ENCODE measurements around the gene HES1. TPM values are rescaled to one million over a fixed set of nuclear protein-coding genes. Genes with fewer than 3 reads are reported as not detected.
A peak's percentile ranks its signal among the peaks of the same experiment; 100 is the strongest.
"Not testable (repeated sequence)": the region's sequence is repeated elsewhere in the genome, so short reads cannot be mapped to it uniquely, and the experiment has no call there.

Gene HES1
- total and polyA plus RNA-seq, 9 donors, result 16.7 to 116 (median 35.0) TPM

DNA sequence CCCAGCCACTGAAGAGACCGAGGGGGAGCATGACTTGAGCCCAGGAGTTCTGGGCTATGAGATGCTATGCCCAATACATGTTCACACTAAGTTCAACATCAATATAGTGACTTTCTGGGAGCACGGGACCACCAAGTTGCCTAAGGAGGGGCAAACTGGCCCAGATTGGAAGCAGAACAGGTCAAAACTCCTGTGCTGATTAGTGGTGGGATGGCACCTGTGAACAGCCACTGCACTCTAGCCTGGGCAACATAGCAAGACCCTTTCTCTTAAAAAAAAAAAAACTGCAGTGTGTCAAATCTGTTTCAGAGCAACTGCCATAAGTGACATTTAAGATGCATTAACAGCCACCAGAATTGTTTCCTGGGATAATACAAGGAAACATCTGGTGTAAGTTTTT lies 9.8 kb downstream of the HES1 start:
- no peak for DNase-seq
- TF ChIP-seq, protein P1, sequence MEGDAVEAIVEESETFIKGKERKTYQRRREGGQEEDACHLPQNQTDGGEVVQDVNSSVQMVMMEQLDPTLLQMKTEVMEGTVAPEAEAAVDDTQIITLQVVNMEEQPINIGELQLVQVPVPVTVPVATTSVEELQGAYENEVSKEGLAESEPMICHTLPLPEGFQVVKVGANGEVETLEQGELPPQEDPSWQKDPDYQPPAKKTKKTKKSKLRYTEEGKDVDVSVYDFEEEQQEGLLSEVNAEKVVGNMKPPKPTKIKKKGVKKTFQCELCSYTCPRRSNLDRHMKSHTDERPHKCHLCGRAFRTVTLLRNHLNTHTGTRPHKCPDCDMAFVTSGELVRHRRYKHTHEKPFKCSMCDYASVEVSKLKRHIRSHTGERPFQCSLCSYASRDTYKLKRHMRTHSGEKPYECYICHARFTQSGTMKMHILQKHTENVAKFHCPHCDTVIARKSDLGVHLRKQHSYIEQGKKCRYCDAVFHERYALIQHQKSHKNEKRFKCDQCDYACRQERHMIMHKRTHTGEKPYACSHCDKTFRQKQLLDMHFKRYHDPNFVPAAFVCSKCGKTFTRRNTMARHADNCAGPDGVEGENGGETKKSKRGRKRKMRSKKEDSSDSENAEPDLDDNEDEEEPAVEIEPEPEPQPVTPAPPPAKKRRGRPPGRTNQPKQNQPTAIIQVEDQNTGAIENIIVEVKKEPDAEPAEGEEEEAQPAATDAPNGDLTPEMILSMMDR (IDR thresholded peaks at IDR 0.05), result no peak
- no peak for TF ChIP-seq POLR2A (IDR thresholded peaks at IDR 0.05)
- no peak for TF ChIP-seq EP300 (IDR thresholded peaks at IDR 0.05)
- Histone ChIP-seq H3K27me3 (no peaks in the 10 kb centered on the region), H3K4me1 (ENCODE audit: insufficient read depth) (peaks cover 12% of the 10 kb centered on the region), H3K36me3 (no peaks in the 10 kb centered on the region), H3K9me3 (no peaks in the 10 kb centered on the region), H3K27ac (no peak overlapping the region), H3K4me3 (no peak overlapping the region)
- intact Hi-C loops (cut with DNase I), result no loop called here
- 97 to 100% (median 100%) methylated on average over 2 of the region's 2 CpGs for WGBS, 3 donors

DNA sequence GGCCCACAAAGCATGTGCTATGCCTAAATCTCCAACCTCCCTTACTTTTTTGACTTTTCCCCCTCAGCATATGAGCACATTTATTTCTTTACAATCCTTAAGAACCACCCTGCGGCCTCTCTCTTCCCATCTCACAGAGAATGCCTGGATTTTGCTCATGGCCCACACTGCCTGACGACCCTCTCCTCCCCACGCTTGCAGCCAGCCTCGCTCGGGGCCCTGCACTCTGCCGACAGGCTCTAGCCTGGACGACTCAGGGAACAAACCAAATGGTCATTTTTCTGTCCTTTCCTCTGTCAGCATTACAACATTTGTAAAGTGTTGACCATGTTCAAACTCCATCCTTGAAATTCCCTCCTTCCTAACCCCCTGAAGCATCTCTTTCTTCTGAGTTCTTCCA lies 11.7 kb downstream of the HES1 start:
- TF ChIP-seq POLR2A (IDR thresholded peaks at IDR 0.05) (no peak), EP300 (IDR thresholded peaks at IDR 0.05) (no peak)
- TF ChIP-seq, protein P1 (IDR thresholded peaks at IDR 0.05), result no peak

DNA sequence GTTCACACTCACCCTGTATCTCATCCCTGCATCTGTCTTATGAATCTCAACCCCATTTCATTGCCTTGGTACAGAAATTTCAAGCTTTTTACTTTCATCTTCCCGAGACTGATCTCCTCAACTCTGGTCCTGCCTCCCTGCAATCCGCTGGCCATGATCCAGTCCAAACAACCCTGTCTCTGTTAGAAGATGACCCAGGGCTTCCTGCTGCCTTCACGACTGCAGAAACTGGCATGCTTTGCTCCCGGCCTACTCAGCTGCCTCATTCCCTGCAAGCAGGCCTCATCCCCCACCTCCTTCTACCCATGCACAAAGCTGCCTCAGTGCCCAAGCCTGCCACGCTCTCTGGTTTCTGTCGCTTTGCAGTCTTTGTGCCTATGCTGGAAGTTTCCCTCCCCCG lies 12.4 kb downstream of the HES1 start:
- Histone ChIP-seq H3K27me3 (no peaks in the 10 kb centered on the region), H3K4me3 (no peak overlapping the region), H3K36me3 (no peaks in the 10 kb centered on the region), H3K27ac (no peak overlapping the region), H3K9me3 (no peaks in the 10 kb centered on the region), H3K4me1 (ENCODE audit: insufficient read depth) (peaks cover 4% of the 10 kb centered on the region)
- peak in 4 of 5 donors; percentile 55 to 65 (median 60) for DNase-seq
- TF ChIP-seq, protein P1 (IDR thresholded peaks at IDR 0.05), result no peak
- TF ChIP-seq POLR2A (IDR thresholded peaks at IDR 0.05) (no peak), EP300 (IDR thresholded peaks at IDR 0.05) (no peak)
- intact Hi-C loops (cut with DNase I), result no loop called here
- 32 to 43% (median 36%) methylated on average over 7 of the region's 7 CpGs for WGBS, 3 donors

More for the DNA sequence above, 11.7 kb downstream of the HES1 start:
- WGBS, 3 donors, result 97 to 98% (median 98%) methylated on average over 7 of the region's 7 CpGs
- Histone ChIP-seq H3K9me3 (no peaks in the 10 kb centered on the region), H3K4me1 (ENCODE audit: insufficient read depth) (peaks cover 4% of the 10 kb centered on the region), H3K4me3 (no peak overlapping the region), H3K27ac (no peak overlapping the region), H3K27me3 (no peaks in the 10 kb centered on the region), H3K36me3 (no peaks in the 10 kb centered on the region)
- no peak for DNase-seq
- intact Hi-C loops (cut with DNase I), result no loop called here

DNA sequence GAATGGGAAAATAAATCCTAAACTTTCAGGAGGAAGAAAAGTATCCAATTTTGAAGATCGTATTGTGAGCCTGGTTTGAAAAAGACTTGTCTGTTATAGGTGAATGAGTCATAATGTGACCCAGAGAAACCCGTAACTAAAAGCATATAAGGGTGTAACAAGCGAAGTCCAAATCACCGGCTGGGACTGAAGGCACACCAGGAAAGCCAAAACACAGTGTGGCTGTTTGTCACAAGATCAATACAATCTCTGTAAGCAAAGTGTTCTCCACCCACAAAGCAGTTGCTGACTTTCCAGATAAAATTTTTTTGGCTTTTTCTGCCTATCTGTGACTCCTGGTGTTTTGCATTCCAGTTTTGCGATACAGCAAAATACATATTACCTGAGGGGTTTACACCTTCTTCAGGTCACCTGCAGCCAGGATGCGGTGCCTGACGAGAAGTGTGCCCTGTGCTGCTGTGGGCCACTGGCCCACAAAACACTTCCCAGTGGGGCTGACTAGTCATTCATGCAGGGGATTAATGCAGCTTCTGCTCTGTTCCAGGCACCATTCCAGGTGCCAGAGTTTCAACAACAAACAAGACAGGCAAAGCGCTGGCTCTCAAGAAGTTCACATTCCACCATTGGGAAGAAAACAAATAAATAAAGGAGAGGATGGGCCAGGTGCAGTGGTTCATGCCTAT lies 14.4 kb downstream of the HES1 start:
- TF ChIP-seq POLR2A (IDR thresholded peaks at IDR 0.05), result no peak
- TF ChIP-seq, protein P1 (IDR thresholded peaks at IDR 0.05), result no peak
- TF ChIP-seq EP300 (IDR thresholded peaks at IDR 0.05), result no peak
- H3K27ac ChIP-seq, result no peak overlapping the region
- H3K27me3 ChIP-seq, result no peaks in the 10 kb centered on the region
- intact Hi-C loops (cut with DNase I), result no loop called here
- no peak overlapping the region for H3K4me3 ChIP-seq
- H3K9me3 ChIP-seq, result no peaks in the 10 kb centered on the region
- H3K36me3 ChIP-seq, result no peaks in the 10 kb centered on the region
- DNase-seq, result no peak
- peaks cover 4% of the 10 kb centered on the region for H3K4me1 ChIP-seq (ENCODE audit: insufficient read depth)
- 82 to 90% (median 88%) methylated on average over 8 of the region's 8 CpGs for WGBS, 3 donors

DNA sequence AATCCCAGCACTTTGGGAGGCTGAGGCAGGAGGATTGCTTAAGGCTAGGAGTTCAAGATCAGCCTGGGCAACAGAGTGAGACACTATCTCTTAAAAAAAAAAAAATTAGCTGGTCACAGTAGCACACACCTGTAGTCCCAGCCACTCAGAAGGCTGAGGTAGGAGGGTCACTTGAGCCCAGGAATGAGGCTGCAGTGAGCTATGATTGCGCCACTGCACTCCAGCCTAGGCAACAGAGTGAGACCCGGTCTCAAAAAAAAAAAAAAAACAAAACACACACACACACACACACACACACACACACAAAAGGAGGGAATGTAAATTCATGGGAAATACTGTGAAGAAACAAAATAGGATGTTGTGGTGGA lies 15.0 kb downstream of the HES1 start:
- DNase-seq; H3K9me3 ChIP-seq; H3K27me3 ChIP-seq; intact Hi-C loops (cut with DNase I); H3K27ac ChIP-seq; H3K4me1 ChIP-seq (ENCODE audit: insufficient read depth); H3K36me3 ChIP-seq; H3K4me3 ChIP-seq: not testable (repeated sequence)
- 86 to 95% (median 93%) methylated on average over 2 of the region's 2 CpGs for WGBS, 3 donors
